H9 (cell line): Measurements from ENCODE around the gene DPP10. TPM values are rescaled to one million over a fixed set of nuclear protein-coding genes. Genes with fewer than 3 reads are reported as not detected.

Experiments
- DNase-seq: peaks from one replicate; pipeline ENCODE4 v3.0.0-alpha.2; 2017
- H2AFZ ChIP-seq: one replicate; pipeline ENCODE4 v1.6.1; 2013; ENCODE audit warnings: mild to moderate bottlenecking, low read length, control low read depth, moderate library complexity
- H2AK5ac ChIP-seq: 2 replicates; pipeline ENCODE4 v1.6.1; 2013; ENCODE audit warnings: low read length, control low read depth, mixed read lengths; ENCODE audit not compliant: insufficient read length
- H2BK120ac ChIP-seq: one replicate; pipeline ENCODE4 v1.6.1; 2013; ENCODE audit warnings: low read depth, mild to moderate bottlenecking, low read length, control low read depth, inconsistent platforms; ENCODE audit not compliant: poor library complexity, severe bottlenecking
- H2BK12ac ChIP-seq: 2 replicates; pipeline ENCODE4 v1.6.1; 2013; ENCODE audit warnings: low read length, control low read depth, mixed read lengths, low read depth; ENCODE audit not compliant: insufficient read length
- H2BK15ac ChIP-seq: 2 replicates; pipeline ENCODE4 v1.6.1; 2013; ENCODE audit warnings: low read depth, low read length, control low read depth
- H2BK20ac ChIP-seq: one replicate; pipeline ENCODE4 v1.6.1; 2013; ENCODE audit warnings: low read depth, mild to moderate bottlenecking, low read length, control low read depth, inconsistent platforms; ENCODE audit not compliant: poor library complexity, severe bottlenecking
- H2BK5ac ChIP-seq: 2 replicates; pipeline ENCODE4 v1.6.1; 2013; ENCODE audit warnings: low read length, control low read depth, mixed read lengths; ENCODE audit not compliant: insufficient read length
- H3K14ac ChIP-seq: 2 replicates; pipeline ENCODE4 v1.6.1; 2013; ENCODE audit warnings: low read length, control low read depth; ENCODE audit not compliant: insufficient read depth
- H3K18ac ChIP-seq: 2 replicates; pipeline ENCODE4 v1.6.1; 2013; ENCODE audit warnings: low read depth, mild to moderate bottlenecking, mixed read lengths, low read length, control low read depth; ENCODE audit not compliant: insufficient read length
- H3K23ac ChIP-seq: 2 replicates; pipeline ENCODE4 v1.6.1; 2013; ENCODE audit warnings: low read length, control low read depth, mixed read lengths, low read depth; ENCODE audit not compliant: insufficient read length
- H3K23me2 ChIP-seq: 2 replicates; pipeline ENCODE4 v1.6.1; 2013; ENCODE audit warnings: low read depth, mild to moderate bottlenecking, mixed read lengths, low read length, control low read depth; ENCODE audit not compliant: insufficient read length, poor library complexity, severe bottlenecking
- H3K27ac ChIP-seq: 2 replicates; pipeline ENCODE4 v1.5.1; 2013; ENCODE audit warnings: low read length, control low read depth, mixed read lengths, low read depth; ENCODE audit not compliant: insufficient read length
- H3K27me3 ChIP-seq: 2 replicates; pipeline ENCODE4 v1.6.1; 2013; ENCODE audit warnings: low read length, control low read depth, inconsistent platforms; ENCODE audit not compliant: insufficient read depth
- H3K4ac ChIP-seq: 2 replicates; pipeline ENCODE4 v1.6.1; 2013; ENCODE audit warnings: low read depth, mild to moderate bottlenecking, control low read depth, inconsistent platforms, low read length, moderate library complexity
- H3K4me1 ChIP-seq: 2 replicates; pipeline ENCODE4 v1.6.1; 2013; ENCODE audit warnings: low read length, control low read depth, inconsistent platforms; ENCODE audit not compliant: insufficient read depth
- H3K4me2 ChIP-seq: 2 replicates; pipeline ENCODE4 v1.6.1; 2013; ENCODE audit warnings: low read length, control low read depth, mixed read lengths; ENCODE audit not compliant: insufficient read length, insufficient read depth
- H3K56ac ChIP-seq: 2 replicates; pipeline ENCODE4 v1.6.1; 2013; ENCODE audit warnings: low read depth, mild to moderate bottlenecking, mixed read lengths, low read length, control low read depth; ENCODE audit not compliant: insufficient read length
- H3K79me1 ChIP-seq: 2 replicates; pipeline ENCODE4 v1.6.1; 2013; ENCODE audit warnings: low read depth, mild to moderate bottlenecking, moderate library complexity, low read length, control low read depth, inconsistent platforms; ENCODE audit not compliant: insufficient read depth, poor library complexity, severe bottlenecking
- H3K79me2 ChIP-seq: 2 replicates; pipeline ENCODE4 v1.6.1; 2013; ENCODE audit warnings: low read length, control low read depth, inconsistent platforms; ENCODE audit not compliant: insufficient read depth
- H3K9ac ChIP-seq: 2 replicates; pipeline ENCODE4 v1.6.1; 2013; ENCODE audit warnings: low read length, control low read depth, mixed read lengths; ENCODE audit not compliant: insufficient read length; ENCODE audit errors: extremely low read depth
- H3K9me3 ChIP-seq: one replicate; pipeline ENCODE4 v1.6.1; 2013; ENCODE audit warnings: low read depth, low read length, inconsistent platforms; ENCODE audit not compliant: control insufficient read depth
- H3T11ph ChIP-seq: one replicate; pipeline ENCODE4 v1.6.1; 2013; ENCODE audit warnings: mild to moderate bottlenecking, low read length, control low read depth, inconsistent platforms
- H4K20me1 ChIP-seq: one replicate; pipeline ENCODE4 v1.6.1; 2013; ENCODE audit not compliant: control insufficient read depth, insufficient read length, insufficient read depth
- H4K5ac ChIP-seq: 2 replicates; pipeline ENCODE4 v1.6.1; 2013; ENCODE audit warnings: low read depth, mild to moderate bottlenecking, mixed read lengths, low read length, control low read depth; ENCODE audit not compliant: insufficient read length
- H4K8ac ChIP-seq: replicated peaks from 2 replicates; pipeline ENCODE4 v1.6.1; 2013; ENCODE audit warnings: low read length, control low read depth, mixed read lengths, low read depth; ENCODE audit not compliant: insufficient read length
- H4K91ac ChIP-seq: 2 replicates; pipeline ENCODE4 v1.6.1; 2013; ENCODE audit warnings: low read depth, mild to moderate bottlenecking, moderate library complexity, mixed read lengths, low read length, control low read depth; ENCODE audit not compliant: insufficient read length
- H3K27ac Mint-ChIP-seq, 3 experiments: 2 replicates in 2 of 3; 3 replicates in 1 of 3; pipeline ENCODE4 v1.8.0; 2020 to 2021; ENCODE audit warnings: mixed read lengths in 3 of 3, mild to moderate bottlenecking in 1 of 3, moderate library complexity in 1 of 3
- H3K27me3 Mint-ChIP-seq: 2 replicates; pipeline ENCODE4 v1.8.0; 2021; ENCODE audit warnings: low read depth, mild to moderate bottlenecking, moderate library complexity, mixed read lengths
- H3K36me3 Mint-ChIP-seq, 3 experiments: 2 replicates in 2 of 3; 3 replicates in 1 of 3; pipeline ENCODE4 v1.8.0; 2020 to 2021; ENCODE audit warnings: low read depth in 3 of 3, mixed read lengths in 3 of 3; ENCODE audit not compliant: insufficient read depth in 1 of 3
- H3K4me1 Mint-ChIP-seq, 2 experiments: 2 replicates each; pipeline ENCODE4 v1.8.0; 2020; ENCODE audit warnings: mixed read lengths in 2 of 2
- H3K4me3 Mint-ChIP-seq, 2 experiments: 2 replicates in 1 of 2; 3 replicates in 1 of 2; pipeline ENCODE4 v1.8.0; 2020 to 2021; ENCODE audit warnings: mild to moderate bottlenecking in 2 of 2, mixed read lengths in 2 of 2, moderate library complexity in 1 of 2
- H3K9me3 Mint-ChIP-seq, 2 experiments: 2 replicates in 1 of 2; 3 replicates in 1 of 2; pipeline ENCODE4 v1.8.0; 2020; ENCODE audit warnings: mild to moderate bottlenecking in 2 of 2, mixed read lengths in 2 of 2, moderate library complexity in 1 of 2
- WGBS: extraction: QIAGEN DNeasy Blood & Tissue Kit; methylation state at CpG from one replicate; pipeline ENCODE4 v1.1.7; 2013; ENCODE audit warnings: missing lambda C conversion rate, low lambda C conversion rate, mixed read lengths; ENCODE audit not compliant: insufficient read length; ENCODE audit errors: extremely low coverage; 5-methylcytosine and 5-hydroxymethylcytosine counted together
- total RNA-seq: library from RNA; stranded (reverse); gene quantifications from 2 replicates; pipeline ENCODE4 v1.2.1, GENCODE V29; 2021
- TF ChIP-seq, protein P1 (sequence below): fragments of 200-600 bp; sonication (generic); conservative IDR thresholded peaks from 3 replicates; pipeline ENCODE4 v1.8.0; 2021; ENCODE audit warnings: antibody characterized with exemption, mild to moderate bottlenecking

DPP10 gene
- total RNA-seq, 1 experiment from 2014 or later, result 11.3 TPM

DNA sequence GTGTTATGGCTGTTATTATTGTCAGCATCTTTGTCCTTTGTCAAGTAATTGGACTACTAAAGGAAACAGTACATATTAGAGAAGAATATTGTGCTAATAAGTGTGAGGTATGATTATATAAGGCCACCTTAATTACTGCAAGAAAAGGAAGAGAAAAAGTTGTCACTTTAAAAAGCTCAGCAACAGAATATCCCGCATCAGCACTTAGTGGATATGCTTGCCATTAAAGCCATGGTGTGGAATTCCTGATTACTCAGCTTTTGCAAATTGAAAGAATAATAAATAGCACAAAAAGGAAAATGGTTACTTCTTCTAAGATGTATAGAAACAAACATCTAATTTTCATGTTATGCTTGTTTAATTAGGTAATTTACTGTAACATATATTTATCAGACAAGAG, 347.5 kb downstream of the DPP10 start:
- Histone ChIP-seq H3T11ph (no peak overlapping the region), H3K4me1 (peaks cover 7% of the 10 kb centered on the region), H3K79me1 (no peaks in the 10 kb centered on the region), H2BK120ac (no peak overlapping the region), H3K23ac (no peak overlapping the region), H2BK20ac (no peak overlapping the region), H3K56ac (no peak overlapping the region), H3K27ac (no peak overlapping the region), H3K79me2 (no peaks in the 10 kb centered on the region), H3K9ac (no peak overlapping the region), H2BK5ac (no peak overlapping the region), H4K91ac (no peak overlapping the region), H3K27me3 (no peaks in the 10 kb centered on the region), H3K18ac (no peak overlapping the region), H2BK12ac (no peak overlapping the region), H4K20me1 (no peaks in the 10 kb centered on the region), H3K14ac (no peak overlapping the region), H4K5ac (no peak overlapping the region), H2AK5ac (no peak overlapping the region), H3K9me3 (no peaks in the 10 kb centered on the region), H4K8ac (no peak overlapping the region), H3K4ac (no peak overlapping the region), H3K4me2 (no peak overlapping the region), H3K23me2 (no peaks in the 10 kb centered on the region), H2AFZ (no peak overlapping the region), H2BK15ac (no peak overlapping the region)
- H3K36me3 Mint-ChIP-seq, result no peaks in the 10 kb centered on the region; a peak in 2 of 7 replicates
- H3K4me3 Mint-ChIP-seq, result no peak overlapping the region
- no peak overlapping the region; a peak in 1 of 7 replicates for H3K27ac Mint-ChIP-seq
- TF ChIP-seq, protein P1, sequence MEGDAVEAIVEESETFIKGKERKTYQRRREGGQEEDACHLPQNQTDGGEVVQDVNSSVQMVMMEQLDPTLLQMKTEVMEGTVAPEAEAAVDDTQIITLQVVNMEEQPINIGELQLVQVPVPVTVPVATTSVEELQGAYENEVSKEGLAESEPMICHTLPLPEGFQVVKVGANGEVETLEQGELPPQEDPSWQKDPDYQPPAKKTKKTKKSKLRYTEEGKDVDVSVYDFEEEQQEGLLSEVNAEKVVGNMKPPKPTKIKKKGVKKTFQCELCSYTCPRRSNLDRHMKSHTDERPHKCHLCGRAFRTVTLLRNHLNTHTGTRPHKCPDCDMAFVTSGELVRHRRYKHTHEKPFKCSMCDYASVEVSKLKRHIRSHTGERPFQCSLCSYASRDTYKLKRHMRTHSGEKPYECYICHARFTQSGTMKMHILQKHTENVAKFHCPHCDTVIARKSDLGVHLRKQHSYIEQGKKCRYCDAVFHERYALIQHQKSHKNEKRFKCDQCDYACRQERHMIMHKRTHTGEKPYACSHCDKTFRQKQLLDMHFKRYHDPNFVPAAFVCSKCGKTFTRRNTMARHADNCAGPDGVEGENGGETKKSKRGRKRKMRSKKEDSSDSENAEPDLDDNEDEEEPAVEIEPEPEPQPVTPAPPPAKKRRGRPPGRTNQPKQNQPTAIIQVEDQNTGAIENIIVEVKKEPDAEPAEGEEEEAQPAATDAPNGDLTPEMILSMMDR, result no peak
- H3K9me3 Mint-ChIP-seq, result no peaks in the 10 kb centered on the region
- DNase-seq, result no peak
- peaks cover 30 to 34% of the 10 kb centered on the region in 2 experiments for H3K4me1 Mint-ChIP-seq
- H3K27me3 Mint-ChIP-seq, result no peaks in the 10 kb centered on the region
- WGBS, result no CpG with 5 or more reads among the region's 1 CpG
